GM19324 (cell line): ENCODE measurements around the gene NDUFS5.
"Not testable (repeated sequence)": the region's sequence is repeated elsewhere in the genome, so short reads cannot be mapped to it uniquely, and the experiment has no call there.

ENCODE experiments used
- ATAC-seq: cut with Tn5 transposase; IDR thresholded peaks from one replicate; pipeline ENCODE4 v1.9.1; 2021; ENCODE audit warnings: mild to moderate bottlenecking, moderate library complexity; ENCODE audit not compliant: unreplicated experiment, low FRiP score

The NDUFS5 gene

GRCh38 chr1:39055213-39055710 lies 29.1 kb downstream of the NDUFS5 start:
- not testable (repeated sequence) for ATAC-seq

GRCh38 chr1:39061516-39061915 lies 35.4 kb downstream of the NDUFS5 start:
- not testable (repeated sequence) for ATAC-seq

- no peak for ATAC-seq
Observed at GRCh38 chr1:39061951-39062350, 35.8 kb downstream of the NDUFS5 start.

GRCh38 chr1:39063191-39063590 lies 37.0 kb downstream of the NDUFS5 start:
- no peak for ATAC-seq

GRCh38 chr1:39063775-39064174 lies 37.6 kb downstream of the NDUFS5 start:
- ATAC-seq, result no peak

- ATAC-seq, result no peak
Observed at GRCh38 chr1:39065542-39065941, 39.4 kb downstream of the NDUFS5 start.

GRCh38 chr1:39068227-39068626 lies 42.1 kb downstream of the NDUFS5 start:
- ATAC-seq, result not testable (repeated sequence)

- not testable (repeated sequence) for ATAC-seq
Observed at GRCh38 chr1:39071557-39071956, 45.4 kb downstream of the NDUFS5 start.

- no peak for ATAC-seq
Observed at GRCh38 chr1:39076127-39076798, 50.1 kb downstream of the NDUFS5 start.

- no peak for ATAC-seq
Observed at GRCh38 chr1:39076799-39077148, 50.6 kb downstream of the NDUFS5 start.

- no peak for ATAC-seq
Observed at GRCh38 chr1:39080269-39080826, 54.2 kb downstream of the NDUFS5 start.

GRCh38 chr1:39080831-39081270 lies 54.7 kb downstream of the NDUFS5 start:
- ATAC-seq, result no peak

GRCh38 chr1:39081271-39082009 lies 55.3 kb downstream of the NDUFS5 start:
- no peak for ATAC-seq

GRCh38 chr1:39082010-39082799 lies 56.1 kb downstream of the NDUFS5 start:
- ATAC-seq, result no peak

- ATAC-seq, result no peak
Observed at GRCh38 chr1:39082811-39083576, 56.8 kb downstream of the NDUFS5 start.

GRCh38 chr1:39084191-39084590 lies 58.0 kb downstream of the NDUFS5 start:
- no peak for ATAC-seq
